ENCODE results near the gene AXL.

DNA sequence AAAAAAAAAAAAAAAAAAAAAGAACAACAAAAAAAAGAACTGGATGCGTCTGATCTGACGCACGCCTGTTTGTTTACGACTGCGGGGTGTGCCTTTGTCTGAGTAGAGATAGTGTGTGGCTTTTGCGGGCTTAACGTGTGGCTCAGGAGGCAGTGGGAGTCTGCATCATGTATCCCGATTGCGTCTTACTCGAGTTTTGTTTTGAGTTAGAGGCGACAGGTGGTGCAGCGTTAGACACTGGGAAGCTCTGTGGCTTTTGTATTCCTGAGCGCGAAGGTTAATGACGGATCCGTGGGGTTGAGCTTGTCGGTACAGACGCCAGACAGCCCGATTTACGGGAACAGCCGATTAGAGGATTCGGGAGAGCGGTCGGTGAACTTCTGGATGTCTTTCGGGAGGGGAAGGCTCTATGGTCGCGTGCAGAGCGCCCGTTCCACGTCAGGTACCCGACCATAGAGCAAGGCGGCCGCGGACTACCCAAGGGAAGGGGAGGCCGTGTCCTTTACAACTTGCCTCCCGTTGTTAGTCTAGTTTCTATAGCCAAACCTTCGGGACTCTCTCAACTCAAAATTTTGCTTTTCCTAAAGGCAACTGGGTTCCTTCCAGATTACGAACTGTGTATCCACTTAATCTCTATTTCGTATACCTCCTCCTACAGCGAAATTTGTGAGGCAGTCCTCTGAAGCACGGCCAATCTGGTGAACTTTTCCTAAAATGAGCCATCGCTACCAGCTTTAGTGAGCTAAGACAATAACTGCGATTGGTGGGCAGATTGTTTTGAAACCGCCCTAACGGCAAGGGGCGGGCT is 44.2 kb downstream of the AXL start:
- peak; percentile 91 for TF ChIP-seq POLR2AphosphoS5 (IDR thresholded peaks at IDR 0.05; ENCODE audit: borderline replicate concordance, low read depth, low read length)
- no peak for TF ChIP-seq EZH2 (IDR thresholded peaks at IDR 0.05)
- no peak for TF ChIP-seq FOXP2 (optimal IDR thresholded peaks at IDR 0.05; ENCODE audit: control extremely low read depth, extremely low read length, insufficient read depth)
